Neural progenitor cell (in vitro differentiated cells): ENCODE data around the gene KANSL3.

Source experiments
- CTCF ChIP-seq: fragments of 200-600 bp; sonication (generic); IDR thresholded peaks from 2 replicates; pipeline ENCODE4 v1.5.1; 2017; ENCODE audit warnings: antibody characterized with exemption, mild to moderate bottlenecking
- EZH2 ChIP-seq: fragments of 200-600 bp; sonication (generic); IDR thresholded peaks from 2 replicates; pipeline ENCODE4 v1.6.1; 2017; ENCODE audit warnings: antibody characterized with exemption, mild to moderate bottlenecking, moderate library complexity

GRCh38 chr2:96553176-96553956 is 84.7 kb downstream of the KANSL3 start:
- no peak for TF ChIP-seq CTCF
- TF ChIP-seq EZH2, result no peak
